HG03558 (cell line): ENCODE measurements around the gene MYO15B.

Experiments
- ATAC-seq: cut with Tn5 transposase; IDR thresholded peaks from one replicate; pipeline ENCODE4 v1.9.1; 2021; ENCODE audit warnings: moderate number of reproducible peaks; ENCODE audit not compliant: unreplicated experiment; ENCODE audit errors: extremely low read depth

MYO15B gene

DNA sequence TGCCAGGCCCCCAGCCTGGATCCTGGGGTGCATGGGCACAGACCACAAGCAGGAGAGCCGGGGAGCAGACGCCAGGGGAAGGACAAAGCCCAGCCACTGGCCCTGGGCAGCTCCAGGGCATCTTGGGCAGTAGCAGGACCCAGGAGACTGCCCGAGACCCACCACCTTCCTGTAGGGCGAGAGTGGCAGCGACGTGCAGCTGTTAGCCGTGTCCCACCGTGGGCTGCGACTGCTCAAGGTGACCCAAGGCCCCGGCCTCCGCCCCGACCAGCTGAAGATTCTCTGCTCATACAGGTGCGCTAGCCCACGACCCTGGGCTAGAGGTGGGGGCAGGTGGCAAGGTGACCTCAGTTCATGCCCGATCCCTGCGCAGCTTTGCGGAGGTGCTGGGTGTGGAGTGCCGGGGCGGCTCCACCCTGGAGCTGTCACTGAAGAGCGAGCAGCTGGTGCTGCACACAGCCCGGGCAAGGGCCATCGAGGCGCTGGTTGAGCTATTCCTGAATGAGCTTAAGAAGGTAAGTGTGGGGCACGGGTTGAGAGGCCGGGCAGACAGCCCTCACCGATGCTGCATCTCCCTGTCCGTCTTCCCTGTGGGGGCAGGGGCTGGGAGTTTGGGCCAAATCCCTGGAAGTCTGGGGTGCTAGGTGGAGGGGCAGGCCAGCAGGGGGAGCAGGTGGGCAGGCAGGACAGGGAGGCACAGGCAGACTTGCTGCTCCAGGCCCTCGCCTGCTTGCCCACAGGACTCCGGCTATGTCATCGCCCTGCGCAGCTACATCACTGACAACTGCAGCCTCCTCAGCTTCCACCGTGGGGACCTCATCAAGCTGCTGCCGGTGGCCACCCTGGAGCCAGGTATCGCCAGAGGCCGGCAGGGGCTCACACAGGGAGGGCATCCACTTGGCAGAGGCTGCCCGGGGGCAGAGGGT lies 32.2 kb downstream of the MYO15B start:
- no peak for ATAC-seq

DNA sequence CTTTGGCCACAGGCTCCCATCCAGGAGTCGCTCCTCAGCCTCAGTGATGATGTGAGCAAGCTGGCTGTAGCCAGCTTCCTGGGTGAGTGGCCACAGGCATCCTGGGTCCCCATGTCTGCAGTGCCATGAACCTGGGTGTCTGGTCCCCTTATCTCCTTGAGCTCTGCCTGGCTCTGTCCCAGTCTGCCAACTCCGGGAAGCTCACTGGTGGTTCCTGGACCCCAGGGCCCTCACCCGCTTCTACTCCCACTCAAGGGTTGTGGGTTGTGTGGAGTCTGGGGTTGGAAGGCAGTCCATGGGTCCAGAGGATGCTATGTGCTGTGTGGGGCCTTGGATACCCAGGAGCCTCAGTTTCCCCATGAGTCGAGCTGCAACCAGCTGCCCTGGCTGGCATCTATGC lies 33.9 kb downstream of the MYO15B start:
- no peak for ATAC-seq

DNA sequence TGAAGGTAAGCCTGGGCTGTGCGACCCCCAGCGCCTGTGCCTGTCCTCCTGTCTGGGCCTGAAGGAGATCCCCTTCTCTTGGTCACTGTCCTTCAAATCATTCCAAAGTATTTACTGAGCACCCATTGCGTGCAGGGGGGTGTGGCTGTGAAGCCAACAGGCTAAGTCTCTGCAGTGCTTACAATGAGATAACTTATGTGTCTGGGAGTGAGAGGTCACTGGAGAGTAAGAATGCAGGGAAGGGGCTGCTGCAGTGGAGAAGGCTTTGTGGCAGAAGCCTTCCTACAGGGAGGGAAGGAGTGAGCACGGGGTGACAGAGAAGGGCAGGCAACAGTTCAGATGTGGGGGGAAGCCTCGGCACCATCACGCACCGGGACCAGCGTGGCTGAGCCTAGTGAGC lies 34.5 kb downstream of the MYO15B start:
- ATAC-seq: no peak

DNA sequence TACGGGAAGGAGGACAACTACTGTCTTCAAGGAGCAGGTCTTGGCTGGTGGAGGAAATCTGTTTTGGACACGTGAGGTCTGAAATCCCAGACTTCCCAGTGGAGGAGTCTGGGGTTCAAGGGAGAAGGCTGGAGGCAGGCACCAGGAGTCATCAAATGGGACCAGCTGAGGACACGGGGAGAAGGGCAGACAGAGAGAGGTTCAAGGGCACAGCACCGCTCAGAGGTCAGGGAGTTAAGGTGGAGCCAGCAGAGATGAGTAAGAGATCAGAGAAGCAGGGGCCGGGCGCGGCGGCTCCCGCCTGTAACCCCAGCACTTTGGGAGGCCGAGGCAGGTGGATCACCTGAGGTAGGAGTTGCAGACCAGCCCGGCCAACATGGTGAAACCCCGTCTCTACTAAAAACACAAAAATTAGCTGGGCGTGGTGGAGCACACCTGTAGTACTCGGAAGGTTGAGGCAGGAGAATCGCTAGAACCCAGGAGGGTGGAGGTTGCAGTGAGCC lies 35.2 kb downstream of the MYO15B start:
- ATAC-seq: no peak

DNA sequence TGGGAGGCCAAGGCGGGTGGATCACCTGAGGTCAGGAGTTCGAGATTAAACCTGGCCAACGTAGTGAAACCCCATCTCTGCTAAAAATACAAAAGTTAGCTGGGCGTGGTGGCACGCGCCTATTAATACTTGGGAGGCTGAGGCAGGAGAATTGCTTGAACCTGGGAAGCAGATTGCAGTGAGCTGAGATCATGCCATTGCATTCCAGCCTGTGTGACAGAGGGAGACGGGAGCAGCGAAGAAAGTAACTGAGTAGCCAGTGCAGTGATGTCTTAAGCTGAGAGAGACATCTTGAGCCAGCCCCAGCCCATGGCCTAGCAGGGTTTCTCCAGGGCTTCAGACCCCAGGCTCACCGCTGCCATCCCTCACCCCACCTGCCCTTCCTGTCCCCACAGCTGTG lies 35.8 kb downstream of the MYO15B start:
- no peak for ATAC-seq

DNA sequence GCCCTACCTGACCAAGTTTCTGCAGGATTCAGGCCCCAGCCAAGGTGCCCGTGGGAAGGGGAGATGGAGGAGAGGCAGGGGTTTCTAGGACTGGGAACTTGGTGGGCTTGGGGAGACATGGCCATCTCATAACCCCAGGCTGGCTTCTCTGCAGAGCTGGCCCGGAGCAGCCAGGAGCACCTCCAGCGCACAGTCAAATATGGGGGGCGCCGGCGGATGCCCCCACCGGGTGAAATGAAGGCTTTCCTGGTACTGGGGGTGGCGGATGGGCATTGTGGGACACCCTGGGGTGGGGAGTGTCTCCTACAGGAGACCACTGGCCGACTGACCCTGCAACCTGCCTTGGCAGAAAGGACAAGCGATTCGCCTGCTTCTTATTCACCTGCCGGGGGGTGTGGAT lies 36.4 kb downstream of the MYO15B start:
- ATAC-seq: no peak

DNA sequence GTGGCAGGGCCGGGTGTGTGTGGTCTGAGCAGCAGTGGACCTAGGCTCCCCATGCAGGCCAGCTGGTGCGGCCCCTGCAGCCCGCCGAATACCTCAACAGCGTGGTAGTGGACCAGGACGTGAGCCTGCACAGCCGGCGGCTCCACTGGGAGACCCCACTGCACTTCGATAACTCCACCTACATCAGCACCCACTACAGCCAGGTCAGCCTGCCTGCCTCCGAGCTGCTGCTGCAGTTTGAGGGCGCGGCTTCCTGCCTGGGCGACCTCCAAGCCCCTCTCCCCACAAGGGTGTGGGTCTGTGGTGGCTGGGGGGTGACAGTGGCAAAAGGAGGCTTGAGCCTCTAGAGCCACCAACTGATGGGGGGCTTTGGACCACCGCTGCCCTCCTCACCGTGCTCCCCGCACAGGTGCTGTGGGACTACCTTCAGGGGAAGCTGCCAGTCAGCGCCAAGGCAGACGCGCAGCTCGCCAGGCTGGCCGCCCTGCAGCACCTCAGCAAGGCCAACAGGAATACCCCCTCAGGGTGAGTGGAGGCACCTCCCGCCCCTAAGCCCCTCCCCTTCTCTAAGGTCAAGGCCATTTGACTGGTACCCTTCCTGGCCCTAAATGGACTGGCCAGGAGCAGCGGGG lies 37.2 kb downstream of the MYO15B start:
- no peak for ATAC-seq

DNA sequence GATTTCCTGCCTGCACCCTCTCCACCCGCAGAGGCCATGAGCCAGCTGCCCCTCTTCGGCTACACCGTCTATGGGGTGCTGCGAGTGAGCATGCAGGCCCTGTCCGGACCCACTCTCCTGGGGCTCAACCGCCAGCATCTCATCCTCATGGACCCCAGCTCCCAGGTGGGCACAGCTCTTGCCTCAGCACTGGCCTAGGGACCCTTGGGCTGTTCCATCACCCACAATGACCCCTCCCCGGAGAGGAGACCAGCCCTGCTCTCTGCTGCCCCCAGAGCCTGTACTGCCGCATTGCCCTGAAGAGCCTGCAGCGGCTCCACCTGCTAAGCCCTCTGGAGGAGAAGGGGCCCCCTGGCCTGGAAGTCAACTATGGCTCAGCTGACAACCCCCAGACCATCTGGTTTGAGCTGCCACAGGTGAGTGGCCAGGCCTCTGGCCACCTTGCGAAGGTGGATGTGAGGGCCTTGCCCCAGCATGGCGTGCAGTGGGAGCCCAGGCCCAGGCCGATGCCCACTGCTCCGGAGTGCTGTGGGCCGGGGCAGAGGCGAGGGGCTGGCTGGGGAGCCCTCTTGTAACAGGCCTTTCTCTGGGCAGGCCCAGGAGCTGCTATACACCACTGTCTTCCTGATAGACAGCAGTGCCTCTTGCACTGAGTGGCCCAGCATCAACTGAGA lies 38.4 kb downstream of the MYO15B start:
- no peak for ATAC-seq

DNA sequence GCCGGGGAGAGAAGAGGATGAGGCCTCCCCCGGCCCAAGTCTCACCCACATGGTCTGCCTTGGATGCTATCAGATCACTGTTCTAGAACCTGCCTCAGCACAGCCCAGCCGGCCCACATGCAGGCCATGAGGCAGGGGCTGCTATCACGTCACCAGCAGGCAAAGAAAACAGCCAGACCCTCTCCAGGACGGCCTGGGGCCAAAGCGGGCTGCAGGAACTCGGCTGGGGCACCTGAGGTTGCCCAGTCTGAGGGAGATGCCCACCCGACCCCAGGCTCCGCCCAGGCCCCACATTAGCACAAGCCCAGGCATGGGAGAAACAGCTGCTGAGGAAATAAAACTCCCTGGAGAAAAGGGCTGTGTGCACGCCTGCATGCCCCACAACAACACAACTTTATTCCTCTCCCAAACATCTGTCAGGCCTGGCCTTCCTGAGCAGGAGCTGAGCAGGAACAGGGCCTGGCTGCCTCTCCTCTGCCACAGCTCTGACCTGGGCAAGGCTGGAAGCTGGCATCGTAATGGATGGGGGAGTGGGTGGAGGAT lies 39.0 kb downstream of the MYO15B start:
- no peak for ATAC-seq

DNA sequence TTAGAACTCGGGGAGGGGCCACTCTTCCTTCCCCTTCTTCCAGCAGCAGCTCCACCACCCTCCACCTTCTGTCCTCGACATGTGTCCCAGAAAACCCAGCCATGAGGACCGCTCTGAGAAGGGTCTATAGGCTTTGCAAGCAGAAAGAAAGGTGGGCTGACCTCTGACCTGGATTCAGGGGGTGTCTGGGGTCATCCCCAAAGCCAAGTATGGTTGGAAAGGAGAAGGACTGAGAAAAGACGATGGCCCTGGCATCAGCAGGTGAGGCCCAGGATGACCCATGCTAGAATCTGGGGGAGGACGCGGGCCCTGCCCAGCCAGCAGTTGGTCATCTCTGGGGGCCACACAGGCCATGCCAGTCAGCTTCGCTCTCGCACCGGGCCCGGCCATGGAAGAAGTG lies 39.5 kb downstream of the MYO15B start:
- ATAC-seq: no peak

DNA sequence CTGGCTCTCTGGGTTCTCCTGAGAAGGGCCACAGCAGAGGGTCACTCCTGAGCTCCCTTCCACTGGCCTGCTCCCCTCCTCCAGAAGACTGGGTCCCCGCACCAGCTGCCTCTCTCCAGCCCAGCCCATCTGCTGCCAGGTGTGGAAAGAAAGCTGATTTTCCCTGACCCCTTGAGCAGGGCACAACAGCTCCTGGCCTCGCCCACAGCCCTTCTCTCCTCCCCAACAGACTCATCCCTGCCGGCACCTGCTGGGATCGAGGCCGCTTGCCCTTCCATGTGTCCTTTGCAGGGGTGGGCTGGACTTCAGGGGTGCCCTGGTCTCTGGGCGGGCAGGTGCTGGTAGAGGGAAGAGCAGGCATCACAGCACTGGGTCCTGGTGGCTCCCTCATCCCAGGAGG lies 40.8 kb downstream of the MYO15B start:
- ATAC-seq: no peak

DNA sequence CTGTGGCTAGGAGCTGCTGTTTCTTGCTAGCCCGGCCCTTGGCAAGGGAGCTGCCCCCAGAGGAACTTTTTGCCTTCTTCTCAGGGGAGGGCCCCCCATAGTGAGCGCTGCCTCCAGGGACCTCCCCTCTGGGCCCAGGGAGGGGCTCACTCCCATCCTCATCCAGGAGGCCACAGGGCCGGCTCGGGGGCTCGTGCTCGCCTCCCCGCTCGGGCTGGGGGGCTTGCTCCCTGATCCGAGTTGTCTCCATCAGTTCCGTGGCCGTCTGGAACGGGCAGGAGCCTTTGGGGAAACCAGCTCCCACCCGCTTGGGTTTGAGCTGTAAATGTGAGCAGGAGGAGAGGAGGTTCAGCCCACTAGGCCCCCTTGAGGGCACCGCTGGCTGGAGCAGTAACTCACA lies 41.6 kb downstream of the MYO15B start:
- ATAC-seq: no peak

DNA sequence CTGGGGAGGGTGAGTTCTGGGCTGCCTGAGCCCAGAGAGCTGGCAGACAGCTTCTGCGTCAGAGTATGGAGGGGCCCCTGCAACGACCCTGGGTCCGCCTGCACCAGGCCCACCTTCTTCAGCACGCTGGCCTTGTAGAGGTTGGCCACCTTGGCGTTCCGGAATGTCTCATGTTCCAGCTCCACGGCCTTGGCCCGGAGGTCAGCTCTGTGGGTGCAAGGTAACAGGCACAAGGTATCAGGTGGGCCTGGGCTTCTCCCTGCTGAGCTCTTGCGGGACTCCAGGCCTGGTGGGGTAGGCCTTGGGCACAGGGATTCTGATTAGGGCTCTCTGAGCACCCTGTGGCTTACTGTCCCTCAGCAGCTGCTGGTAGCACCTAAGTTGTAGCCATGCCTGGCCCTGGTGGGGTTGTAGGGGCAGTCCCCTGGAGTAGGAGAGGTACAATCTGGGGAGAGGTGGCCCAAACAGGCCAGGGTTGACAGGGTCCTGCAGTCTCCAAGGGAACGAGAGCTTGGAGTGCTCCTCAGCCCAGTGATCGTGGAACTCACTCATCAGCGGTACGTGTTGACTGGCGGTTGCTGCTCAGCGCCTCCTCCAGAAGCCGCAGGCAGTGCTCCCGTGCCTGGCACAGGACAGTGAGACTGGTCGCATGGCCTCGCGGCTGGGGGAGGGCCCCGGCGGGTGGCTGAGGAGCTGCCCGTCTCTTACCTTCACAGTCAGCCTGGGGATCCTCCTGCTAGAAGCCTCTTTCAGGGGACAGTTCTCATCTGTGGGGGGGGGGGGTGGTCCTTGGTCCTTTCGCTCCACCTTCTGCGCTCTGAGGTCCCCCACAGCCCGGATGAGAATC lies 42.7 kb downstream of the MYO15B start:
- no peak for ATAC-seq

DNA sequence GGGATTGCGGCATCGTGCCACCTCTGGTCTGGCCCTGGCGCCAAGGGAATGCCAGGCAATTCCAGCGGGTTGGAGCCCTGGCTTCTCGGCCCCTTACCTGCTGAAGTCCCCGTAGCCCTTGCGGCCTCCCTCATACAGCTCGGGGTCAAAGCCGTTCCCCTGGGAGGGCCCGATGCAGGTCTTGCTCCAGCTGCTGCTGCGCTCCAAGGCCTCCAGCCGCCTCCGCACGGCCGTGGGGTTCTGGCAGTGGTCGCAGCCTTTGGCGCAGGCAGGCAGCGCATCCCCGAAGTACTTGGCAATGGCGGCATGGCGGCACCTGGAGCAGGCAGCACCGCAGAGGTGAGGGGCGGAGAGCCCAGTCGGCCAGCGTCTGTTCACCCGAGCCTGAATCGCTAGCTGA lies 43.8 kb downstream of the MYO15B start:
- ATAC-seq: no peak

DNA sequence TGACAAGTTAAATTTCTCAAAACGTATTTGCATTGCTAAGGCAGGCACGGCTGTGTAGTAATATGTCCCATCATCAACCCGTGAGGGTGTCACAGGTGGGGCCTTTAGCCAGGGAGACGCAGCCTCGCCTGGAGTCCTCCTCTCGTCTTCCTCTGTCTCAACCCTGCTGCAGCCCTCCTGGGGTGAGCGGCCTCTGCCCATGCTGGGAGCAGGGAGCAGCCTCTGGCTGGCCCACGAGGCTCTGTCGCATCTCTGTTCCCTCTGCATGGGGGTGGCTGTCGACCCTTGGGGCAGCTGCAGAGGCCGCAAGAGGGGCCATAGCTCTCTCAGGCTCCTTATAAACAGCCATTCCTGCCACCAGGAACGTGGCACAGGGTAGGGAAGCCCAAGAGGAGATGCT lies 44.8 kb downstream of the MYO15B start:
- ATAC-seq: no peak

DNA sequence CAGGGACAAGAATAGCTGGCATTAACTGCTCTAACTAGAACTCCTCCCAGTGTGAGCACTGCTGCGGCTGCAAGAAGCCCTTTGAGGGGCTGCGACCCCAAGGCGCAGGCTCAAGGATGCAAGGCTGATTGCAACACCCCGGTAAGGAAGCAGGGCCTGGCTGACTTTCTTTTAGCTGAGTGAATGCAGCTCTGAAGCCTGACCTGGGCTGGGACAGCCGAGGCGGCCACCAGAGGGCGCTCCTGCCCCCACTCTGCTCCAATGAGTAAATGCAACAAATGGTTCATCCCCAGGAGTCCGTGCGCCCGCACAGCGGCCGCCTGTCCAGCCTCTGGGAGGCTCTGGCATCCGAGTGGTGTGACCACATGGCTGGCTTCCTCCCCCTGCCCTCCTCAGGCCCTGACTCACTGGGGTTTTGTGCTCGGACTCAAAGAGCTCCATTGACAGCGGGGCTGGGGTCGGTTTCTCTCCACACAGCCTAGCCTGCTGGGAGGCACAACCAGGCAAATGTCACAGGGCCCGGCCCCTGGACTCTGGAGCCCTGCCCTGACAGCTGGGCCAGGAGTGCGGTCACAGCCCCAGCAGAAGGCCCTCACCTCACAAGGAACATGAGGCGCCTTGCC lies 45.4 kb downstream of the MYO15B start, which contains the start of gene SMIM5:
SMIM5 (plus strand) TSS at position 572 of the 623 bp plus-strand sequence. CDS start 6,768 bp downstream, outside the sequence.
- no peak for ATAC-seq

DNA sequence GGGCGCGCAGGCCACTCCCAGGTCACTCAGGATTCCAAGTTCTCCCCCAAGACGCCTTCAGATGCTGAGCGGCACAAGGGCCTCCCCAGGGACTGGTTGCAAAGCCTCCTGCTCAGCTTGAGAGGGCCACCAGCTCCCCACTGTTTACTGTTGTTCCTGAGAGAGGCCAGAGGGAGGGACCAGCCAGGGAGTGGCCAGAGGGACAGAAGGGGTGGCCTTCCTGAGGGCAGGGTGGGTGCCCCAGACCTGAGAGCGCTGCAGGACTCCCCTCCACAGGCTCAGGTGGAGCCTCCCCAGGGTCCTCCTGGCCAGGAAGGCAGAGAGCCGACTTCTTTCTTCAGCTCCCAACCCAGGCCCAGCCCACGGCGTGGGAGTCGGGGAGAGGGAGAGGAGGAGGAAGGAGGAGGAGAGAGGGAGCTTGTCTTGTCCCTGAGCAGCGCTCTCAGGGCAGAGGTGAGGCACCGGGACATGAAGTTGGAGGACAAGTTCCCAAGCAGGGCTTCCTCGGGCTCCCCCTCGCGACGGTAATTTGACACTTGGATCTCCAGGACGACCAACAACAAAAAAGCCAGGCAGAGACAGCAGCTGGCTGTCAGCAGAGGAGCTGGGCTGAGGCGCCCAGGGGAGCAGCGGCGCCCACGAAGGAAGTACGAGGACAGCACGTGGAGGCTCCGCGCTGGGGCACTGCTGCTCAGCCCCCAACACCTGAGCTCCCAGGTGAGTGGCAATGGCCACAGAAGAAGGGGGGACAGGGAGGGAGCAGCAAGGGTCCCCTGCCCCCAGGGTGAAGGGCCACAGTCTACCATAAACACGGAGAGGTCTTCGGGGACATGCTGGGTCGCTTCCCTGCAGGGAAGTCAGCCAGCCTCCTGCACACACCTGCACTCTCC lies 46.1 kb downstream of the MYO15B start:
- no peak for ATAC-seq

DNA sequence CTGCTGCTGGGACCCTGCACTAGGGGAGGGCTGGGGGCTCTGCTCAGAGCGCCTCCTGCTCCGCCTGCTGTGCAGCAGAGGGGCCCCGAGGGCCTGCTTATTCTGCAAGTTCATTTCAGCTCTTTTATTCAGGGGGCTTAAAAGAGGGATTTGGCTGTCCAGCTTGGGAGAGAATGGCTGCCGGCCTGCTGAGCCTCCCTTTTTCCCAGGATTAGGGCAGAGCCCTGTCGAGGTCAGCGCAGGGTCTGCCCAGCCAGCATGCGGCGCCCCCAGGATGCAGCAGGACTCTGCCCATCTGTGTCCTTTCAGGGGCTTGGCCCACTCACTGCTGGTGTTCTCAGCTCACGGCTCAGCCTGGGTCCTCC lies 46.8 kb downstream of the MYO15B start:
- ATAC-seq: no peak
